HUDEP-2 (cell line): ENCODE data around the gene GSAP.
"Not testable (repeated sequence)": the region's sequence is repeated elsewhere in the genome, so short reads cannot be mapped to it uniquely, and the experiment has no call there.

Experiments
- DNase-seq, 76 experiments: peaks; one replicate each; lab custom pipeline; 2025; ENCODE audit not compliant: unreplicated experiment in 76 of 76; lab: John Stamatoyannopoulos, UW

The GSAP gene, protein sequence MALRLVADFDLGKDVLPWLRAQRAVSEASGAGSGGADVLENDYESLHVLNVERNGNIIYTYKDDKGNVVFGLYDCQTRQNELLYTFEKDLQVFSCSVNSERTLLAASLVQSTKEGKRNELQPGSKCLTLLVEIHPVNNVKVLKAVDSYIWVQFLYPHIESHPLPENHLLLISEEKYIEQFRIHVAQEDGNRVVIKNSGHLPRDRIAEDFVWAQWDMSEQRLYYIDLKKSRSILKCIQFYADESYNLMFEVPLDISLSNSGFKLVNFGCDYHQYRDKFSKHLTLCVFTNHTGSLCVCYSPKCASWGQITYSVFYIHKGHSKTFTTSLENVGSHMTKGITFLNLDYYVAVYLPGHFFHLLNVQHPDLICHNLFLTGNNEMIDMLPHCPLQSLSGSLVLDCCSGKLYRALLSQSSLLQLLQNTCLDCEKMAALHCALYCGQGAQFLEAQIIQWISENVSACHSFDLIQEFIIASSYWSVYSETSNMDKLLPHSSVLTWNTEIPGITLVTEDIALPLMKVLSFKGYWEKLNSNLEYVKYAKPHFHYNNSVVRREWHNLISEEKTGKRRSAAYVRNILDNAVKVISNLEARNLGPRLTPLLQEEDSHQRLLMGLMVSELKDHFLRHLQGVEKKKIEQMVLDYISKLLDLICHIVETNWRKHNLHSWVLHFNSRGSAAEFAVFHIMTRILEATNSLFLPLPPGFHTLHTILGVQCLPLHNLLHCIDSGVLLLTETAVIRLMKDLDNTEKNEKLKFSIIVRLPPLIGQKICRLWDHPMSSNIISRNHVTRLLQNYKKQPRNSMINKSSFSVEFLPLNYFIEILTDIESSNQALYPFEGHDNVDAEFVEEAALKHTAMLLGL

DNA sequence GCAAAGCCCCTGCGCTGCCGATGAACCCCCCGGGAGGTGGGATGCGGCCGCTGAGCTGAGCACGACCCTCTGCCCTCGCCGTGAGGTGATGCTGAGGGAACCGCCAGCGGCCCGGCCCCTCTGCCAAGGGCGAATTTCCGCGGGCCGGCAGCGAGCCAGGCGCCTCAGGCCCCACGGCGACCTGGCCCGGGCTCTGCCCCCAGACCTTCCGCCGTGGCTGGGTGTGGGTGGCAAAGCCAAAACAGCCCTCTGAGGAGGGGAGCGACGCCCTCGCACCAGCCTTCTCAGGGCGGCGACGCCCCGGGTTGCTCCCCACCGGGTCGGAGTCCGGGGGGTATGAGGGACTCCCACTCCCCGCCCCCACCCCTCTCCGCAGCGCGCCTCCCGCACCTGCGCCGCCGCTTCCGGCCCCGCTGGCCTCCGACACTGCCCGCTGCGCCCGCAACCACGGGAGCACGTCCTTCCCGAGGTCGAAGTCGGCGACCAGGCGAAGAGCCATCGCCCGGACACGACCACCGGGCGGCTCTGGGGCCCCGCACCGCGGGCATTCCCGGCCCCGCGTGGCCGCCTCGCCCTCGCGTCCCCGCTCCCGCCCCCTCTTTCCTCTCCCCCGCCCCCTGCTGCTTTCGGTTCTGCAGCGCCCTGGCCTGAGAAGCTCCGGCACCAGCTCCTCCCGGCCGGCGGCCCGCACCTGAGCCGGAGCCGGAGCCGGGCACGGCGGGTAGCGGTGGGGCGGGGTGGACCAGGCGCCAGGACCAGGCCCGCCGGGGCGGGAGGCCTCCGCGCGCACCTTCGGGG, at the start of gene GSAP:
Gene GSAP (minus strand): TSS at position 527 of the 798 bp plus-strand sequence. CDS start 28 bp downstream, at position 499.
- peak in 42 of 76 experiments; percentile 4 to 60 (median 32) for DNase-seq

GRCh38 chr7:77465256-77465655, 49.1 kb upstream of the GSAP start:
- DNase-seq: no peak

GRCh38 chr7:77464589-77464988, 48.4 kb upstream of the GSAP start:
- DNase-seq: no peak

DNA sequence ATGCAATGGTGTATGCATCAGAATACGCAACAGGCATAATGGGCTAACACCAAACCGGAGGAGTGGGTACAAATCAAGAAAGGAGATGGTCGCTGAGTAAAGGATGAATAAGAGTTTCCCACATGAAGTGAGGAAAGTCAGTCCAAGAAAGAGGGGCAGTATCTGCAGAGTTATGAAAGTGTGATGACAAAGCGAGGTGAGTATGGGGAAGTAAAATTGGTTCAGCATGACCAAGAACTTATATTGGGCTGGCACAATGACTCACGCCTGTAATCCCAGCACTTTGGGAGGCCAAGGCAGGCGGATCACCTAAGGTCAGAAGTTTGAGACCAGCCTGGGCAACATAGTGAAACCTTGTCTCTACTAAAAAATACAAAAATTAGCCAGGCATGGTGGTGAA, 47.5 kb upstream of the GSAP start:
- DNase-seq: not testable (repeated sequence)

- no peak for DNase-seq
Observed at GRCh38 chr7:77461842-77462241, 45.7 kb upstream of the GSAP start.

- no peak for DNase-seq
Observed at GRCh38 chr7:77461246-77461645, 45.1 kb upstream of the GSAP start.

DNA sequence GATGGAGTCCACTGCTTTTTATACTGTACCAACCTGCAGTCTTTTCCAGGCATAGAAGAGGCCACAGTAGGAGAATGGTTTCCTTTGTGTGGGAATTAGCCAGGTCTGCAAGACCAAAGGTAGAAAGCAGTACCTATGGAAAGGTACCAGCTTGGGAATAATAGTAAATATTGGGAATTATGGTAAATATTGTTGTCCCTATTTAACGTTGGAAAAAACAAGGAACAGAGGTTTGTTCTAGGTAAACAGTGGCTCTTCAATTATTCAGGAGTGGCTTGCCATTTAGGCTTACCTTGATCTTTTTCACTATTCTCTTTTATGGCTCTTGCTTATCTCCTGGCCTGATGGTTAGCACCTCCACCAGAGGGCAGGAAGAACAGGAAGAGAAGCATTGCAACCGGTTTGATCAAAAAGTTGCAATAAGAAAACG, 43.9 kb upstream of the GSAP start:
- no peak for DNase-seq

DNA sequence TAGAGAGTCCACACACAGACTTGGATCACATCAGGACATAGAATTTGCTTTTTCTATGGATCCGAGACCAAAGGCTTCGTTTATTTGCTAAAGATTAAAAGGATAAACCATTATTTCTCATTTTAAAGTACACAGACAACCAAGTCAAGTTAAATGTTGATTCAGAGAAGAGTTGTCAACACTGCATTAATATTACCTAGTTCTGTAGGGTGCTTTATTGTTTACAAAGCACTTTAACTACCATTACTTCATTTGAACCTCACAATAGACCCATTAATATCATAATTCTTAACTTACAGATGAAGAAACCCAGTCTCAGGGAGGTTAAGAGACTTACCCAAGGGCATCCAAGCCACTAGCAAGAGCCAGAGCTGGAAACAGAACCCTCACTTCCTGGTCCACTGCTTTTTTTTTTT, 43.2 kb upstream of the GSAP start:
- no peak for DNase-seq

GRCh38 chr7:77458786-77459185, 42.6 kb upstream of the GSAP start:
- DNase-seq: no peak

DNA sequence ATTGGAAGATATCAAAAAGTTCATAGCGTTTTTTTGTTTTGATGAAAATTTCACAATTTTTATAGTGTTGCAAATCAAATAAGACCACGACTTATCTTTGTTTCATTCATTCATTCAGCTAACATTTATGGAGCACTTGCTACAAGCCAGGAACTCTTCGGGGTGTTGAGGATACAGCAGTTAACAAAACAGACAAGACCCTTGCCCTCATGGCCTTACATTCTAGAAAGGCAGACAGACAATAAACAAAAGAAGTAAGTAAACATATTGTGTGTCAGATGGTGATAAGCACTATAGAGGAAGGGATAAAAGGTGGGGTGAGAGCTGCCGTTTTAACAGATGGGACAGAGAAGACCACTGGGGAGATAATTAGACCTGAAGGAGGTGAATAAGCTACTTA, 41.6 kb upstream of the GSAP start:
- DNase-seq: no peak

DNA sequence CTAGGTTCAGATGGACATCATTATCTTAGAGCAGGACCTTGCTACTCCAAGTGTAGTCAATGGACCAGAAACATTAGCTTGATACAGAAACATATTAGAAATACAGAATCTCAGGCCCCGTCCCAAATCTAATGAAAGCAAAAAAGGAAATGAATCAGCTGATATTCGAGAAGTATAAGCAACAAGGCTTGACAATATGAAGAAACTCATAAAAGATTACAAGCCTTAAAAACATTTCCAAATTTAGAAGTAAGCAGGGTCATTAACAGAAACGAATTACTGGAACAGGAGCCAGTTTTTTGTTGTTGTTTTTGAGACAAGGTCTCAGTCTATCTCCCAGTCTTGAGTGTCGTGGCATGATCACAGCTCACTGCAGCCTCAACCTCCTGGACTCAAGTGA, 40.5 kb upstream of the GSAP start:
- no peak for DNase-seq

DNA sequence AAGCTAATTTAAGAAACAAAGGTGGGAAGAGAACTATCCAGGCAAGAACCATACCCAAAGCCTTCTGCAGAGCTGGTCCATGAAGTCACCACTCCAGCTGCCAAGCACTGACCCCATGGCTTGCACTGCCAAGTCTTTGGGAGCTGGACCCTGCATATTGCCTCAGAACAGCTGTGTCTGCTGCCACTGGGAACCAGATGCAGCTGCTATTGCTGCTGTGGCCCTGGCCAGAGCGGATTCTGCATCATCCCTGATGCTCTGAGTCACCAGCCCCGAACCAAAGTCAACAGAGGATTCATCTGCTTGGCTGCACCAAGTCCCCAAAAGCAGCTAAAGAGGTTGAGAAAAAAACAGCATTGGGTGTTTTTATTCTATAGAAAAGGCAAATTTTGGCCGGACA, 39.2 kb upstream of the GSAP start:
- DNase-seq: no peak

- DNase-seq: no peak
Observed at GRCh38 chr7:77454802-77455201, 38.7 kb upstream of the GSAP start.

DNA sequence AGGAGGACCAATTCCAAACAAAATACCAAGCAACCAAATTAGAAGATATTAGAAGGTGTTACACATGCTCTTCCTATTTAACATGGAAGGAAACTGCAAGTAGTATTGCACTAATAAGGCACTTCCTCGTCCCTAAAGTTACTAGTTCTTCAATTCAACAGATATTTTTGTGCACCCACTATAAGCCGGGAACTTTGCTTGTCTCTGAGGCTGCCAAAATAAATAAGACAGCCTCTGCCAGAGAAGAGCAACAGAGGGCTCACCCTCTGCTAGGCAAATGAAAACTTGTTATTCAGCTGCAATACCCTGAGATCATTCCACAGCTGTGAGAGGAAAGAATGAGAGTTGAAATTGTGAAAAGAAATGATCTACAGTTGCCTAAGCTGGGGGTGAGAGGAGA, 37.4 kb upstream of the GSAP start:
- no peak for DNase-seq

GRCh38 chr7:77451950-77452349, 35.8 kb upstream of the GSAP start:
- not testable (repeated sequence) for DNase-seq

- no peak for DNase-seq
Observed at GRCh38 chr7:77450613-77451012, 34.5 kb upstream of the GSAP start.

- no peak for DNase-seq
Observed at GRCh38 chr7:77450054-77450453, 33.9 kb upstream of the GSAP start.

- no peak for DNase-seq
Observed at GRCh38 chr7:77447616-77448015, 31.5 kb upstream of the GSAP start.

GRCh38 chr7:77444123-77444522, 28.0 kb upstream of the GSAP start:
- DNase-seq: no peak

DNA sequence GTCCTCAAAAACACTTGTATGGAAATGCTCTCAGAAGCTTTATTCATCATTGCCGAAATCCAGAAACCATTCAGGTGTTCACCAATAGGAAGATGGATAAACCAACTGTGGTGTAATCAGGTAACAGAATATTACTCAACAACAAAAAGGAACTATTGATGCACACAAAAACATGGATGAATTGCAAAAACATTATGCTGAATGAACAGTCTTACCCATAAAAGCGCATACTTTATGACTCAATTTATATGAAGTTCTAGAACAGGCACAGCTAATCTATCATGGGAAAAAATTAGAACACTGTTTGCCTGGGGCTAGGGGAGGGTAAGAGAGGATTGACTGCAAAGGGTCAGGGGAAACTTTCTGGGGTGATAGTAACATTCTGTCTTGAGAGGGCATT, 26.9 kb upstream of the GSAP start:
- DNase-seq: no peak

GRCh38 chr7:77442636-77443035, 26.5 kb upstream of the GSAP start:
- no peak for DNase-seq
